K562 (cell line): ENCODE results near the gene INPP5K. TPM values are rescaled to one million over a fixed set of nuclear protein-coding genes. Genes with fewer than 3 reads are reported as not detected.

Experiments used
- BCLAF1 ChIP-seq, 2 experiments: fragments of 450-650 bp in 1 of 2; IDR thresholded peaks; 2 replicates each; pipeline ENCODE4 v1.6.1; 2011 to 2017; ENCODE audit warnings: low read depth in 2 of 2, antibody characterized with exemption in 1 of 2, borderline replicate concordance in 1 of 2, low read length in 1 of 2, mild to moderate bottlenecking in 1 of 2, mixed read lengths in 1 of 2; ENCODE audit not compliant: control insufficient read depth in 1 of 2
- E2F1 ChIP-seq: sonication (generic); formaldehyde crosslinking; IDR thresholded peaks from 2 replicates; pipeline ENCODE4 v1.8.1; 2023; ENCODE audit warnings: mild to moderate bottlenecking, missing genetic modification reagents, moderate library complexity
- ETS1 ChIP-seq: conservative IDR thresholded peaks from 2 replicates; pipeline ENCODE4 v1.6.1; 2011; ENCODE audit warnings: low read depth, mild to moderate bottlenecking, low read length; ENCODE audit not compliant: control insufficient read depth
- GTF2B ChIP-seq: IDR thresholded peaks from 2 replicates; pipeline ENCODE4 v1.6.1; 2011; ENCODE audit not compliant: insufficient read length; ENCODE audit errors: extremely low read depth
- GTF2E2 ChIP-seq: fragments of 200-800 bp; sonication (Bioruptor generic); IDR thresholded peaks from 2 replicates; pipeline ENCODE4 v1.6.1; 2016; ENCODE audit warnings: missing genetic modification characterization, missing compliant biosample characterization
- MECOM ChIP-seq: fragments of 250-450 bp; sonication (Bioruptor Pico); IDR thresholded peaks from 2 replicates; pipeline ENCODE4 v1.8.0; 2022; ENCODE audit warnings: inconsistent platforms
- NR3C1 ChIP-seq: sonication (generic); formaldehyde crosslinking; IDR thresholded peaks from 2 replicates; pipeline ENCODE4 v1.8.1; 2022; ENCODE audit warnings: missing genetic modification reagents
- OTX1 ChIP-seq: fragments of 450-650 bp; formaldehyde crosslinking; IDR thresholded peaks from 2 replicates; pipeline ENCODE4 v1.4.0; 2022; ENCODE audit warnings: mild to moderate bottlenecking
- PTRF ChIP-seq: fragments of 450-650 bp; IDR thresholded peaks from 2 replicates; pipeline ENCODE4 v1.6.1; 2016; ENCODE audit warnings: mild to moderate bottlenecking, missing genetic modification characterization, missing compliant biosample characterization
- PTTG1 ChIP-seq: fragments of 450-650 bp; IDR thresholded peaks from 2 replicates; pipeline ENCODE4 v1.6.1; 2016; ENCODE audit warnings: low read depth, mild to moderate bottlenecking, missing genetic modification characterization, missing compliant biosample characterization
- SP1 ChIP-seq: sonication (generic); formaldehyde crosslinking; IDR thresholded peaks from 2 replicates; pipeline ENCODE4 v1.8.1; 2022; ENCODE audit warnings: mild to moderate bottlenecking, missing genetic modification reagents
- TARDBP ChIP-seq: fragments of 450-650 bp; IDR thresholded peaks from 2 replicates; pipeline ENCODE4 v1.6.1; 2016
- TBL1XR1 ChIP-seq, 2 experiments: IDR thresholded peaks; 2 replicates each; pipeline ENCODE4 v1.6.1; 2012; ENCODE audit warnings: improper control_type of control experiment in 2 of 2, low read length in 2 of 2, mild to moderate bottlenecking in 1 of 2
- ZBTB11 ChIP-seq, 3 experiments: fragments of 200-800 bp in 1 of 3; fragments of 250-450 bp in 1 of 3; fragments of 450-650 bp in 1 of 3; sonication (Bioruptor Pico) in 1 of 3; sonication (Bioruptor generic) in 1 of 3; formaldehyde crosslinking in 1 of 3; IDR thresholded peaks; 2 replicates each; pipeline versions ENCODE4 v1.6.1 to v1.8.0; 2016 to 2022; ENCODE audit warnings: mild to moderate bottlenecking in 2 of 3, missing genetic modification characterization in 2 of 3, missing compliant biosample characterization in 1 of 3, moderate library complexity in 1 of 3
- ZNF584 ChIP-seq: fragments of 200-800 bp; sonication (Bioruptor generic); IDR thresholded peaks from 2 replicates; pipeline ENCODE4 v1.6.1; 2016; ENCODE audit warnings: low read depth, mild to moderate bottlenecking, missing genetic modification characterization, missing compliant biosample characterization
- ZSCAN29 ChIP-seq: fragments of 450-650 bp; IDR thresholded peaks from 2 replicates; pipeline ENCODE4 v1.6.1; 2017
- polyA plus RNA-seq, 8 experiments: library from polyadenylated mRNA; depleted of rRNA in 4 of 8; stranded (reverse) in 5 of 8; unstranded in 3 of 8; fragments of >200 nt; fragmentation: Nextera tagmentation in 2 of 8; fragmentation: Illumina TruSeq in 1 of 8; extraction: Ambion mirVana in 2 of 8; extraction: Trizol in 1 of 8; gene quantifications; 2 replicates each; pipeline versions ENCODE4 v1.2.1 to v1.2.3, GENCODE V29; 2011 to 2014; ENCODE audit warnings: inconsistent platforms in 1 of 8, missing spikeins in 1 of 8
- total RNA-seq, 7 experiments: library from RNA; depleted of rRNA in 6 of 7; stranded (reverse); fragments of >200 nt in 6 of 7; fragmentation: Illumina TruSeq in 2 of 7; extraction: Trizol in 2 of 7; gene quantifications; 2 replicates each; pipeline versions ENCODE4 v1.2.1 to v1.2.3, GENCODE V29; 2011 to 2021; ENCODE audit warnings: low replicate concordance in 1 of 7

INPP5K gene
- total and polyA plus RNA-seq, 9 of the 15 experiments (the other 6 are each of a cell fraction or from before 2014, with no cell fraction given), result 0.63 to 15.1 (median 10.1) TPM

GRCh38 chr17:1516388-1517161 is at the start of gene INPP5K (continued):
- TF ChIP-seq GTF2E2 (tag) (no peak), ETS1 (no peak; the same call in 1 of the 2 replicates), TBL1XR1 (IDR thresholded peaks at IDR 0.05; ENCODE audit: low read length in 2 of 2) (no peak; a peak in 1 of 4 replicates), OTX1 (CRISPR knock-in tag) (no peak), NR3C1 (CRISPR knock-in tag) (no peak), BCLAF1 (IDR thresholded peaks at IDR 0.05; ENCODE audit: borderline replicate concordance in 1 of 2, control insufficient read depth in 1 of 2, low read depth in 2 of 2, low read length in 1 of 2) (no peak), ZNF584 (CRISPR knock-in tag) (no peak), MECOM (CRISPR knock-in tag) (no peak), E2F1 (no peak), SP1 (CRISPR knock-in tag) (peak; percentile 72), GTF2B (no peak), PTRF (tag) (no peak), ZBTB11 (CRISPR knock-in tag; IDR thresholded peaks at IDR 0.05) (peak in 1 of 3 experiments; percentile 73; a peak in 3 of 6 replicates), ZSCAN29 (no peak), TARDBP (no peak), PTTG1 (no peak)
